Glutamatergic neuron (in vitro differentiated cells): Measurements from ENCODE around the gene ITPKB. TPM values are rescaled to one million over a fixed set of nuclear protein-coding genes. Genes with fewer than 3 reads are reported as not detected.
"Not testable (repeated sequence)": the region's sequence is repeated elsewhere in the genome, so short reads cannot be mapped to it uniquely, and the experiment has no call there.

Source experiments
- DNase-seq: peaks from one replicate; pipeline ENCODE4 v3.0.0; 2022
- H3K27ac Mint-ChIP-seq: one replicate; pipeline ENCODE4 v1.8.0; 2020; ENCODE audit warnings: mild to moderate bottlenecking, mixed read lengths, inconsistent platforms; ENCODE audit not compliant: unreplicated experiment
- H3K27me3 Mint-ChIP-seq: one replicate; pipeline ENCODE4 v1.8.0; 2020; ENCODE audit warnings: mild to moderate bottlenecking, moderate library complexity, mixed read lengths, inconsistent platforms; ENCODE audit not compliant: unreplicated experiment
- H3K36me3 Mint-ChIP-seq: one replicate; pipeline ENCODE4 v1.8.0; 2020; ENCODE audit warnings: mild to moderate bottlenecking, mixed read lengths, inconsistent platforms; ENCODE audit not compliant: unreplicated experiment
- H3K4me1 Mint-ChIP-seq: one replicate; pipeline ENCODE4 v1.8.0; 2020; ENCODE audit warnings: mild to moderate bottlenecking, low read depth, mixed read lengths, inconsistent platforms; ENCODE audit not compliant: unreplicated experiment
- H3K4me3 Mint-ChIP-seq: one replicate; pipeline ENCODE4 v1.8.0; 2020; ENCODE audit warnings: mild to moderate bottlenecking, mixed read lengths, inconsistent platforms; ENCODE audit not compliant: unreplicated experiment
- H3K9me3 Mint-ChIP-seq: one replicate; pipeline ENCODE4 v1.8.0; 2020; ENCODE audit warnings: mild to moderate bottlenecking, moderate library complexity, mixed read lengths, inconsistent platforms; ENCODE audit not compliant: unreplicated experiment
- total RNA-seq: library from RNA; stranded (reverse); fragmentation: NEBNext Ultra II Directional; extraction: Animal tissue kit (Norgen Biotek cat#: 25700); gene quantifications from one replicate; pipeline ENCODE4 v1.2.1, GENCODE V29; 2021; ENCODE audit not compliant: unreplicated experiment
- TF ChIP-seq, protein P1 (sequence below): fragments of 200-600 bp; sonication (generic); IDR thresholded peaks from one replicate; pipeline ENCODE4 v1.5.0; 2021; ENCODE audit not compliant: partially characterized antibody, unreplicated experiment

Gene ITPKB
- total RNA-seq, 1 donor from 2014 or later = 0.34 TPM

- Mint-ChIP-seq H3K27ac (no peak overlapping the region), H3K4me1 (peaks cover 7% of the 10 kb centered on the region), H3K36me3 (no peaks in the 10 kb centered on the region), H3K4me3 (no peak overlapping the region), H3K9me3 (peaks cover 5% of the 10 kb centered on the region), H3K27me3 (peaks cover 5% of the 10 kb centered on the region)
- TF ChIP-seq, protein P1, sequence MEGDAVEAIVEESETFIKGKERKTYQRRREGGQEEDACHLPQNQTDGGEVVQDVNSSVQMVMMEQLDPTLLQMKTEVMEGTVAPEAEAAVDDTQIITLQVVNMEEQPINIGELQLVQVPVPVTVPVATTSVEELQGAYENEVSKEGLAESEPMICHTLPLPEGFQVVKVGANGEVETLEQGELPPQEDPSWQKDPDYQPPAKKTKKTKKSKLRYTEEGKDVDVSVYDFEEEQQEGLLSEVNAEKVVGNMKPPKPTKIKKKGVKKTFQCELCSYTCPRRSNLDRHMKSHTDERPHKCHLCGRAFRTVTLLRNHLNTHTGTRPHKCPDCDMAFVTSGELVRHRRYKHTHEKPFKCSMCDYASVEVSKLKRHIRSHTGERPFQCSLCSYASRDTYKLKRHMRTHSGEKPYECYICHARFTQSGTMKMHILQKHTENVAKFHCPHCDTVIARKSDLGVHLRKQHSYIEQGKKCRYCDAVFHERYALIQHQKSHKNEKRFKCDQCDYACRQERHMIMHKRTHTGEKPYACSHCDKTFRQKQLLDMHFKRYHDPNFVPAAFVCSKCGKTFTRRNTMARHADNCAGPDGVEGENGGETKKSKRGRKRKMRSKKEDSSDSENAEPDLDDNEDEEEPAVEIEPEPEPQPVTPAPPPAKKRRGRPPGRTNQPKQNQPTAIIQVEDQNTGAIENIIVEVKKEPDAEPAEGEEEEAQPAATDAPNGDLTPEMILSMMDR = no peak
- no peak for DNase-seq
These were observed 39.6 kb upstream of the ITPKB start for GRCh38 chr1:226778657-226779058.

DNA sequence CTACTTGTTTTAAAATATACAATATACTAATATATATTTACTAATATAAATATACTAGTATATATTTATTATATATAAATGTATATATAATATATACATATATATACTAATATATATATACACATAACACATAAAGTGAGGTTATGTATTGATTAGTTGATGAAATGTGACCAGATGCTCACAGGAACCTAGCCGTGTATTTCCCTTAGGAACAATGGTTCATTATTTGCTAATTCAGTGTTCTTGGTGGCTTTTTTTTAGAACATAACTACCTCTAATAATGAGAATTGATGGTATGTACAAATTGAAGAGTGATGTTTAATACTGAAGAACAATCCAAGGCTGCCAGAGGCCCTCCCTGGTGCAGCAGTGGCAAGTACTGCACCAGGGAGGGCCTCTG, 37.9 kb upstream of the ITPKB start:
- no peak for DNase-seq
- Mint-ChIP-seq H3K4me3 (no peak overlapping the region), H3K4me1 (peaks cover 8% of the 10 kb centered on the region), H3K36me3 (no peaks in the 10 kb centered on the region), H3K27me3 (peaks cover 5% of the 10 kb centered on the region), H3K27ac (no peak overlapping the region), H3K9me3 (peaks cover 5% of the 10 kb centered on the region)
- TF ChIP-seq, protein P1 = no peak

DNA sequence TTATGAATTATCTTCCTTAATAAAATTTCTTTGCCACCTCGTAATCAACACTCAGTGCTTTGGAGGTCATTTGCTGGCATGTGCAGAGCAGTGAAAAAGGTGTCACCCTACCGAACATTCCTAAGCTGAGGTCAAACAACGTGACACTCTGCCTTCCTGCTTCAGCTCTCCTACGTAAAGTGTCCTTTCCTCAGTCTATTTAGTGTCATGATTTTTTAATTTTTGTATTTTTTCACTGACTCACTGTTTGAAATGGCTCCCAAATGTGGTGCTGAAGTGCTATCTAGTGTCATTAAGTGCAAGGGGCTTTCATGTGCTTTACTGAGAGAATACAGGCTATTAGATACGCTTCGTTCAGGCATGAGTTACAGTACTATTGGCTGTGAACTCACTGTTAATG, 37.0 kb upstream of the ITPKB start:
- TF ChIP-seq, protein P1 = no peak
- no peak overlapping the region for H3K27ac Mint-ChIP-seq
- peaks cover 9% of the 10 kb centered on the region for H3K4me1 Mint-ChIP-seq
- peaks cover 5% of the 10 kb centered on the region for H3K27me3 Mint-ChIP-seq
- no peaks in the 10 kb centered on the region for H3K36me3 Mint-ChIP-seq
- DNase-seq = no peak
- peaks cover 5% of the 10 kb centered on the region for H3K9me3 Mint-ChIP-seq
- no peak overlapping the region for H3K4me3 Mint-ChIP-seq

- Mint-ChIP-seq H3K9me3 (no peaks in the 10 kb centered on the region), H3K27ac (no peak overlapping the region), H3K36me3 (no peaks in the 10 kb centered on the region), H3K4me1 (peaks cover 1% of the 10 kb centered on the region), H3K27me3 (peaks cover 1% of the 10 kb centered on the region), H3K4me3 (no peak overlapping the region)
- TF ChIP-seq, protein P1 = no peak
- DNase-seq = no peak
These were observed 33.5 kb upstream of the ITPKB start for GRCh38 chr1:226772446-226773139.

DNA sequence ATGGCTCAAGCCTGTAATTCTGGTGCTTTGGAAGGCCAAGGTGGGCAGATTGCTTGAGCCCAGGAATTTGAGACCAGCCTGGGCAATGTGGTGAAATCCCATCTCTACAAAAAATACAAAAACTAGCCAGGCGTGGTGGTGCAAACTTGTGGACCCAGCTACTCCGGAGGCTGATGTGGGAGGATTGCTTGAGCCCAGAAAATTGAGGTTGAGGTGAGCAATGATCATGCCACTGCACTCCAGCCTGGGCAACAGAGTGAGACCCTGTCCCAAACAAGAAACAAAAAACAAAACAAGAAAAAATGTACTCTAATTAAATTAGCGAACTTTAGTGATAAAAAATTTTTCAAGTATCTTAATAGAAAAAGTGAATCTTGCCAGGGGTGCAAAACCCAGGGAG, 28.1 kb upstream of the ITPKB start:
- H3K4me1 Mint-ChIP-seq, H3K36me3 Mint-ChIP-seq, H3K27ac Mint-ChIP-seq, H3K9me3 Mint-ChIP-seq, H3K4me3 Mint-ChIP-seq, H3K27me3 Mint-ChIP-seq, DNase-seq: not testable (repeated sequence)
